CD14-positive monocyte (primary cell): ENCODE data around the gene STAT4. TPM values are rescaled to one million over a fixed set of nuclear protein-coding genes. Genes with fewer than 3 reads are reported as not detected.

Experiments used
- DNase-seq, 3 donors: peaks; one replicate each; pipeline ENCODE4 v3.0.0-alpha.2; 2011 to 2022
- H2AFZ ChIP-seq: 2 replicates; pipeline ENCODE4 v1.6.0; 2012; ENCODE audit warnings: mild to moderate bottlenecking, low read depth, low read length, inconsistent platforms; ENCODE audit not compliant: insufficient read depth, poor library complexity, severe bottlenecking
- H3K27ac ChIP-seq, 2 donors: 1 replicate in 1 of 2; 2 replicates in 1 of 2; pipeline ENCODE4 v1.5.1; 2012 to 2013; ENCODE audit warnings: low read length in 2 of 2, control low read depth in 1 of 2, inconsistent platforms in 1 of 2, low read depth in 1 of 2, mild to moderate bottlenecking in 1 of 2
- H3K27me3 ChIP-seq, 2 donors: one replicate each; pipeline versions ENCODE4 v1.6.0 to v1.6.1; 2011 to 2013; ENCODE audit warnings: low read length in 2 of 2; ENCODE audit not compliant: control insufficient read depth in 2 of 2, insufficient read depth in 2 of 2
- H3K36me3 ChIP-seq, 2 donors: replicated peaks in 1 of 2; 1 replicate in 1 of 2; 2 replicates in 1 of 2; pipeline versions ENCODE4 v1.5.1 to v1.6.1; 2012 to 2013; ENCODE audit warnings: low read length in 2 of 2, control low read depth in 1 of 2, inconsistent platforms in 1 of 2, mild to moderate bottlenecking in 1 of 2; ENCODE audit not compliant: insufficient read depth in 2 of 2, control insufficient read depth in 1 of 2
- H3K4me1 ChIP-seq, 2 donors: 1 replicate in 1 of 2; 2 replicates in 1 of 2; pipeline versions ENCODE4 v1.5.1 to v1.6.1; 2012 to 2013; ENCODE audit warnings: low read length in 2 of 2, control low read depth in 1 of 2, inconsistent platforms in 1 of 2, mild to moderate bottlenecking in 1 of 2, moderate library complexity in 1 of 2; ENCODE audit not compliant: insufficient read depth in 2 of 2, control insufficient read depth in 1 of 2
- H3K4me2 ChIP-seq: replicated peaks from 2 replicates; pipeline ENCODE3; 2012; ENCODE audit warnings: low read length, moderate library complexity, mild to moderate bottlenecking; ENCODE audit not compliant: poor library complexity, severe bottlenecking; ENCODE audit errors: extremely low read depth
- H3K4me3 ChIP-seq, 3 experiments: fragments of 200-600 bp in 1 of 3; sonication (generic) in 1 of 3; replicated peaks in 1 of 3; 1 replicate in 2 of 3; 2 replicates in 1 of 3; pipeline ENCODE4 v1.5.1; 2011 to 2013; ENCODE audit warnings: low read length in 3 of 3, mild to moderate bottlenecking in 3 of 3, control low read depth in 2 of 3, low read depth in 2 of 3, inconsistent platforms in 1 of 3, moderate library complexity in 1 of 3
- H3K79me2 ChIP-seq: 2 replicates; pipeline ENCODE4 v1.6.0; 2012; ENCODE audit warnings: mild to moderate bottlenecking, control low read depth, inconsistent platforms, low read length, moderate library complexity; ENCODE audit not compliant: insufficient read depth
- H3K9ac ChIP-seq: 2 replicates; pipeline ENCODE4 v1.6.0; 2017; ENCODE audit warnings: low read length, mild to moderate bottlenecking; ENCODE audit not compliant: insufficient read depth, poor library complexity, severe bottlenecking
- H3K9me3 ChIP-seq, 2 donors: replicated peaks in 1 of 2; 1 replicate in 1 of 2; 2 replicates in 1 of 2; pipeline versions ENCODE4 v1.5.1 to v1.6.1; 2012 to 2013; ENCODE audit warnings: low read length in 2 of 2, control low read depth in 1 of 2; ENCODE audit not compliant: control insufficient read depth in 1 of 2, insufficient read depth in 1 of 2
- H4K20me1 ChIP-seq: 2 replicates; pipeline ENCODE4 v1.6.0; 2012; ENCODE audit warnings: mild to moderate bottlenecking, low read length, control low read depth, moderate library complexity; ENCODE audit not compliant: insufficient read depth
- H3K27ac Mint-ChIP-seq, 7 donors: one replicate each; pipeline ENCODE4 v1.8.0; 2020; ENCODE audit warnings: mild to moderate bottlenecking in 7 of 7, mixed read lengths in 7 of 7, moderate library complexity in 6 of 7, inconsistent platforms in 2 of 7
- H3K27me3 Mint-ChIP-seq, 3 donors: one replicate each; pipeline ENCODE4 v1.8.0; 2021 to 2022; ENCODE audit warnings: low read depth in 3 of 3, mild to moderate bottlenecking in 3 of 3, mixed read lengths in 3 of 3, moderate library complexity in 3 of 3, inconsistent platforms in 1 of 3
- H3K36me3 Mint-ChIP-seq, 2 donors: one replicate each; pipeline ENCODE4 v1.8.0; 2020; ENCODE audit warnings: mixed read lengths in 2 of 2, inconsistent platforms in 1 of 2, mild to moderate bottlenecking in 1 of 2
- H3K4me1 Mint-ChIP-seq: one replicate; pipeline ENCODE4 v1.8.0; 2020; ENCODE audit warnings: mild to moderate bottlenecking, mixed read lengths
- H3K4me3 Mint-ChIP-seq, 2 donors: one replicate each; pipeline ENCODE4 v1.8.0; 2020; ENCODE audit warnings: mild to moderate bottlenecking in 2 of 2, mixed read lengths in 2 of 2, moderate library complexity in 1 of 2
- H3K9me3 Mint-ChIP-seq, 7 donors: one replicate each; pipeline ENCODE4 v1.8.0; 2020 to 2022; ENCODE audit warnings: mixed read lengths in 7 of 7, mild to moderate bottlenecking in 6 of 7, moderate library complexity in 6 of 7, inconsistent platforms in 2 of 7
- CTCF ChIP-seq: fragments of 200-600 bp; IDR thresholded peaks from one replicate; pipeline ENCODE4 v1.8.0; 2022; ENCODE audit warnings: antibody characterized with exemption, mild to moderate bottlenecking
- WGBS: methylation state at CpG from one replicate; pipeline ENCODE4 v1.1.5; 2013; ENCODE audit warnings: missing lambda C conversion rate; ENCODE audit not compliant: insufficient coverage; 5-methylcytosine and 5-hydroxymethylcytosine counted together
- intact Hi-C, 2 donors: fragments of 100-400 bp; cut with micrococcal nuclease; formaldehyde crosslinking; loops; one replicate each; pipeline versions ENCODE4 v1.15.0 to v1.15.1; 2023
- polyA plus RNA-seq, 3 donors: library from polyadenylated mRNA; depleted of rRNA in 1 of 3; unstranded in 2 of 3; stranded (reverse) in 1 of 3; fragments of 300-500 nt in 2 of 3; fragments of >200 nt in 1 of 3; fragmentation: Illumina TruSeq in 2 of 3; gene quantifications; 1 replicate in 2 of 3; 2 replicates in 1 of 3; pipeline ENCODE4 v1.2.3, GENCODE V29; 2012 to 2021

The STAT4 gene
- polyA plus RNA-seq, 3 donors = 0.31 to 0.52 (median 0.31) TPM

- H3K4me2 ChIP-seq = no peak overlapping the region
- H4K20me1 ChIP-seq = no peaks in the 10 kb centered on the region
- H3K4me1 ChIP-seq = no peaks in the 10 kb centered on the region
- no peak overlapping the region for H3K9ac ChIP-seq
- Mint-ChIP-seq H3K9me3 (peaks cover 0 to 6% (median 0%) of the 10 kb centered on the region in 7 donors), H3K4me3 (no peak overlapping the region), H3K27me3 (peaks cover 0 to 3% (median 2%) of the 10 kb centered on the region in 3 donors), H3K27ac (no peak overlapping the region), H3K4me1 (peaks cover 8% of the 10 kb centered on the region), H3K36me3 (no peaks in the 10 kb centered on the region)
- no peaks in the 10 kb centered on the region for H3K36me3 ChIP-seq
- no CpG with 5 or more reads among the region's 3 CpGs for WGBS
- H3K27me3 ChIP-seq = no peaks in the 10 kb centered on the region
- intact Hi-C loops = no loop called here
- H2AFZ ChIP-seq = no peak overlapping the region
- no peak for TF ChIP-seq CTCF
- no peak overlapping the region for H3K4me3 ChIP-seq
- no peaks in the 10 kb centered on the region for H3K9me3 ChIP-seq
- no peak for DNase-seq
- H3K27ac ChIP-seq = no peak overlapping the region
- H3K79me2 ChIP-seq = no peaks in the 10 kb centered on the region
Observed at GRCh38 chr2:191197096-191197495, 46.3 kb upstream of the STAT4 start.

- no peaks in the 10 kb centered on the region for H3K36me3 Mint-ChIP-seq
- Histone ChIP-seq H3K4me3 (no peak overlapping the region), H3K9ac (no peak overlapping the region), H3K9me3 (no peaks in the 10 kb centered on the region), H3K79me2 (no peaks in the 10 kb centered on the region), H3K4me1 (no peaks in the 10 kb centered on the region), H3K36me3 (no peaks in the 10 kb centered on the region), H2AFZ (no peak overlapping the region), H4K20me1 (no peaks in the 10 kb centered on the region), H3K27ac (no peak overlapping the region), H3K27me3 (no peaks in the 10 kb centered on the region), H3K4me2 (no peak overlapping the region)
- no peak for TF ChIP-seq CTCF
- H3K9me3 Mint-ChIP-seq = peaks cover 0 to 6% (median 0%) of the 10 kb centered on the region in 7 donors
- intact Hi-C loops = no loop called here
- no CpG with 5 or more reads among the region's 1 CpG for WGBS
- H3K27ac Mint-ChIP-seq = no peak overlapping the region
- peaks cover 8% of the 10 kb centered on the region for H3K4me1 Mint-ChIP-seq
- H3K4me3 Mint-ChIP-seq = no peak overlapping the region
- peaks cover 0 to 3% (median 2%) of the 10 kb centered on the region in 3 donors for H3K27me3 Mint-ChIP-seq
- no peak for DNase-seq
Observed at GRCh38 chr2:191195021-191195420, 44.2 kb upstream of the STAT4 start.
